Neuronal stem cell (in vitro differentiated cells): ENCODE measurements around the gene ABR.

Experiments
- DNase-seq: peaks from one replicate; pipeline ENCODE4 v3.0.0-alpha.2; 2013; ENCODE audit warnings: low spot score
- H2AFZ ChIP-seq: one replicate; pipeline ENCODE4 v1.6.1; 2013; ENCODE audit warnings: mild to moderate bottlenecking, low read length, inconsistent platforms
- H2AK5ac ChIP-seq: 2 replicates; pipeline ENCODE4 v1.6.1; 2013; ENCODE audit warnings: low read depth, mild to moderate bottlenecking, inconsistent platforms, low read length, moderate library complexity, mixed read lengths
- H2BK120ac ChIP-seq: 2 replicates; pipeline ENCODE4 v1.6.1; 2013; ENCODE audit warnings: low read depth, mild to moderate bottlenecking, inconsistent platforms, low read length, moderate library complexity, mixed read lengths
- H2BK12ac ChIP-seq: one replicate; pipeline ENCODE4 v1.6.1; 2013; ENCODE audit warnings: low read length, inconsistent platforms
- H2BK15ac ChIP-seq: 2 replicates; pipeline ENCODE4 v1.6.1; 2013; ENCODE audit warnings: mild to moderate bottlenecking, low read length, inconsistent platforms, mixed read lengths
- H2BK5ac ChIP-seq: one replicate; pipeline ENCODE4 v1.6.1; 2013; ENCODE audit warnings: inconsistent platforms, mild to moderate bottlenecking, low read length, moderate library complexity
- H3K14ac ChIP-seq: one replicate; pipeline ENCODE4 v1.6.1; 2013; ENCODE audit warnings: low read length, inconsistent platforms
- H3K18ac ChIP-seq: 2 replicates; pipeline ENCODE4 v1.6.1; 2013; ENCODE audit warnings: low read length, inconsistent platforms
- H3K23ac ChIP-seq: 2 replicates; pipeline ENCODE4 v1.6.1; 2013; ENCODE audit warnings: low read depth, mild to moderate bottlenecking, mixed read lengths, low read length, inconsistent platforms; ENCODE audit not compliant: poor library complexity
- H3K27ac ChIP-seq: replicated peaks from 3 replicates; pipeline ENCODE4 v1.5.1; 2013; ENCODE audit warnings: low read length, inconsistent platforms
- H3K27me3 ChIP-seq, 3 experiments: 2 replicates each; pipeline ENCODE4 v1.6.1; 2013; ENCODE audit warnings: low read length in 3 of 3, mild to moderate bottlenecking in 2 of 3, inconsistent platforms in 1 of 3, low read depth in 1 of 3, mixed read lengths in 1 of 3, moderate library complexity in 1 of 3; ENCODE audit not compliant: control insufficient read depth in 3 of 3, insufficient read depth in 3 of 3
- H3K36me3 ChIP-seq, 2 donors: replicated peaks in 1 of 2; 2 replicates each; pipeline ENCODE4 v1.6.1; 2013; ENCODE audit warnings: low read length in 2 of 2; ENCODE audit not compliant: control insufficient read depth in 2 of 2, insufficient read depth in 2 of 2
- H3K4ac ChIP-seq: 2 replicates; pipeline ENCODE4 v1.6.1; 2013; ENCODE audit warnings: inconsistent platforms, mild to moderate bottlenecking, low read length, moderate library complexity
- H3K4me1 ChIP-seq, 2 donors: 1 replicate in 1 of 2; 2 replicates in 1 of 2; pipeline ENCODE4 v1.6.1; 2013; ENCODE audit warnings: low read length in 2 of 2, low read depth in 1 of 2; ENCODE audit not compliant: control insufficient read depth in 2 of 2, insufficient read depth in 1 of 2
- H3K4me2 ChIP-seq: one replicate; pipeline ENCODE4 v1.6.1; 2013; ENCODE audit warnings: mild to moderate bottlenecking, low read length, inconsistent platforms; ENCODE audit not compliant: insufficient read depth, poor library complexity, severe bottlenecking
- H3K4me3 ChIP-seq, 2 donors: 2 replicates each; pipeline ENCODE4 v1.5.1; 2013; ENCODE audit warnings: low read length in 2 of 2, mild to moderate bottlenecking in 2 of 2, inconsistent platforms in 1 of 2, moderate library complexity in 1 of 2
- H3K79me1 ChIP-seq: one replicate; pipeline ENCODE4 v1.6.1; 2013; ENCODE audit warnings: low read depth, mild to moderate bottlenecking, inconsistent platforms, low read length, moderate library complexity
- H3K9ac ChIP-seq: one replicate; pipeline ENCODE4 v1.6.1; 2013; ENCODE audit warnings: mild to moderate bottlenecking, low read depth, low read length, inconsistent platforms; ENCODE audit not compliant: poor library complexity
- H3K9me3 ChIP-seq, 2 donors: replicated peaks in 1 of 2; 2 replicates each; pipeline versions ENCODE3 to v1.6.1; 2013; ENCODE audit warnings: low read length in 2 of 2, mild to moderate bottlenecking in 2 of 2, inconsistent platforms in 1 of 2, low read depth in 1 of 2, mixed read lengths in 1 of 2, moderate library complexity in 1 of 2; ENCODE audit not compliant: control insufficient read depth in 2 of 2, insufficient read depth in 1 of 2
- H4K8ac ChIP-seq: one replicate; pipeline ENCODE4 v1.6.1; 2013; ENCODE audit warnings: low read depth, mild to moderate bottlenecking, inconsistent platforms, low read length, moderate library complexity
- H4K91ac ChIP-seq: one replicate; pipeline ENCODE4 v1.6.1; 2013; ENCODE audit warnings: low read length, low read depth, mild to moderate bottlenecking, inconsistent platforms; ENCODE audit not compliant: poor library complexity
- WGBS, 2 donors: extraction: QIAGEN DNeasy Blood & Tissue Kit; methylation state at CpG; one replicate each; pipeline ENCODE4 v1.1.7; 2013; ENCODE audit warnings: missing lambda C conversion rate in 2 of 2, mixed read lengths in 1 of 2; ENCODE audit not compliant: insufficient read length in 2 of 2, insufficient replicate concordance in 1 of 2; ENCODE audit errors: extremely low coverage in 2 of 2; 5-methylcytosine and 5-hydroxymethylcytosine counted together

The ABR gene

GRCh38 chr17:1009229-1010085, 170.3 kb downstream of the ABR start:
- Histone ChIP-seq H3K4ac (no peak overlapping the region), H3K27me3 (no peaks in the 10 kb centered on the region), H2AK5ac (no peak overlapping the region), H3K36me3 (peaks cover 40 to 54% of the 10 kb centered on the region in 2 donors), H3K27ac (no peak overlapping the region), H2BK12ac (no peak overlapping the region), H3K14ac (no peak overlapping the region), H3K4me3 (no peak overlapping the region), H2BK120ac (no peak overlapping the region), H3K4me1 (no peaks in the 10 kb centered on the region), H2BK15ac (no peak overlapping the region), H3K4me2 (no peak overlapping the region), H3K23ac (no peak overlapping the region), H3K9me3 (no peaks in the 10 kb centered on the region), H3K79me1 (peaks cover 2% of the 10 kb centered on the region), H3K18ac (no peak overlapping the region), H3K9ac (no peak overlapping the region), H4K91ac (no peak overlapping the region), H4K8ac (no peak overlapping the region), H2AFZ (no peak overlapping the region), H2BK5ac (no peak overlapping the region)
- WGBS, 2 donors = no CpG with 5 or more reads among the region's 19 CpGs
- DNase-seq = no peak

- H3K79me1 ChIP-seq = peaks cover 2% of the 10 kb centered on the region
- no CpG with 5 or more reads among the region's 21 CpGs for WGBS, 2 donors
- H3K4me1 ChIP-seq = no peaks in the 10 kb centered on the region
- no peak overlapping the region for H3K4me2 ChIP-seq
- no peak overlapping the region for H3K23ac ChIP-seq
- H2BK5ac ChIP-seq = no peak overlapping the region
- DNase-seq = no peak
- H4K8ac ChIP-seq = no peak overlapping the region
- peak overlapping the region; percentile 82 for H3K14ac ChIP-seq
- H3K27me3 ChIP-seq = no peaks in the 10 kb centered on the region
- H2BK120ac ChIP-seq = no peak overlapping the region
- H3K4me3 ChIP-seq = no peak overlapping the region
- H2BK15ac ChIP-seq = no peak overlapping the region
- H3K36me3 ChIP-seq = peaks cover 48 to 65% of the 10 kb centered on the region in 2 donors
- no peaks in the 10 kb centered on the region for H3K9me3 ChIP-seq
- no peak overlapping the region for H2AK5ac ChIP-seq
- H4K91ac ChIP-seq = no peak overlapping the region
- no peak overlapping the region for H3K9ac ChIP-seq
- no peak overlapping the region for H3K27ac ChIP-seq
- H3K4ac ChIP-seq = no peak overlapping the region
- H2BK12ac ChIP-seq = no peak overlapping the region
- no peak overlapping the region for H2AFZ ChIP-seq
- no peak overlapping the region for H3K18ac ChIP-seq
Measured at GRCh38 chr17:1008008-1008761, 171.6 kb downstream of the ABR start.

- H4K8ac ChIP-seq = no peak overlapping the region
- no peak overlapping the region for H2AFZ ChIP-seq
- H3K4ac ChIP-seq = no peak overlapping the region
- H2BK5ac ChIP-seq = no peak overlapping the region
- H3K36me3 ChIP-seq = peaks cover 55 to 73% of the 10 kb centered on the region in 2 donors
- H2AK5ac ChIP-seq = no peak overlapping the region
- H2BK12ac ChIP-seq = no peak overlapping the region
- peak overlapping the region; percentile 82 for H3K14ac ChIP-seq
- H3K9ac ChIP-seq = no peak overlapping the region
- no CpG with 5 or more reads among the region's 16 CpGs for WGBS, 2 donors
- H3K18ac ChIP-seq = no peak overlapping the region
- no peak overlapping the region for H2BK120ac ChIP-seq
- peaks cover 2% of the 10 kb centered on the region for H3K79me1 ChIP-seq
- H3K27ac ChIP-seq = no peak overlapping the region
- no peaks in the 10 kb centered on the region for H3K27me3 ChIP-seq
- H3K4me1 ChIP-seq = no peaks in the 10 kb centered on the region
- no peak overlapping the region for H3K4me3 ChIP-seq
- H3K4me2 ChIP-seq = no peak overlapping the region
- no peak overlapping the region for H3K23ac ChIP-seq
- no peak for DNase-seq
- H2BK15ac ChIP-seq = no peak overlapping the region
- H3K9me3 ChIP-seq = no peaks in the 10 kb centered on the region
- no peak overlapping the region for H4K91ac ChIP-seq
Measured at GRCh38 chr17:1007310-1008007, 172.3 kb downstream of the ABR start.

- Histone ChIP-seq H2BK5ac (no peak overlapping the region), H3K9me3 (no peaks in the 10 kb centered on the region), H3K4me3 (no peak overlapping the region), H2BK120ac (no peak overlapping the region), H2BK12ac (no peak overlapping the region), H3K36me3 (peaks cover 61 to 85% of the 10 kb centered on the region in 2 donors), H3K9ac (no peak overlapping the region), H3K27me3 (no peaks in the 10 kb centered on the region), H3K79me1 (peaks cover 2% of the 10 kb centered on the region), H3K18ac (no peak overlapping the region), H3K4me1 (no peaks in the 10 kb centered on the region), H2BK15ac (no peak overlapping the region), H4K8ac (no peak overlapping the region), H3K4ac (no peak overlapping the region), H4K91ac (no peak overlapping the region), H3K14ac (no peak overlapping the region), H3K27ac (no peak overlapping the region), H3K23ac (no peak overlapping the region), H3K4me2 (no peak overlapping the region), H2AK5ac (no peak overlapping the region), H2AFZ (no peak overlapping the region)
- WGBS, 2 donors = no CpG with 5 or more reads among the region's 16 CpGs
- DNase-seq = no peak
Measured at GRCh38 chr17:1006054-1006453, 173.7 kb downstream of the ABR start.
